ENCODE results near the gene ANKIB1. TPM values are rescaled to one million over a fixed set of nuclear protein-coding genes. Genes with fewer than 3 reads are reported as not detected.

The ANKIB1 gene
- total and polyA plus RNA-seq, 9 of the 15 experiments (the other 6 are each of a cell fraction or from before 2014, with no cell fraction given) = 5.9 to 25.2 (median 16.1) TPM

DNA sequence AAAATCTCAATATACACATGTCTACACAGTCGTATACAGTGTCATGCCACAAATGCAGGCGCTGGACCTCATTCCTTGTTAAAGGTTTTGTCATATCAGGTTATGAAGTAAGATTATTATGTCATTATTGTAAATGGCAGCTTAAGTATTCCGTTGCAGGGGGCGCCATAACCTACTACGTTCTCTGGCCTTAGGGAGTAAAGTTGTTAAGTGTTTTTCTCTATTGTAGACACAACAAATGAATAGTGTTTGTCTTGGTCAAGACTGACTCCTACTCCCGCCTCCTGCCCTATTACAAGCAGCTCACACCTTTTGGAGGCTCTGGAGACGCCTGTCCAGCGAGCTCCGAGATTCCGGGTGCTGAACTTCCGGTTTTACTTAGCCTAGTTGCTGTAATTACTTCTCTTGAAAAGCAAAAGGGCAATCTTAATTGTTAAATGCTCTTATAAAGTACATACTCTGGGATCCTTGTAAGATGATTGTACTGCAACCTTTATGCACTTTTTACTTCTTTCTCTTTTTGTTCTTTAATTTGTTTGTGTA, 202.5 kb downstream of the ANKIB1 start (continued):
- TF ChIP-seq, protein P1, sequence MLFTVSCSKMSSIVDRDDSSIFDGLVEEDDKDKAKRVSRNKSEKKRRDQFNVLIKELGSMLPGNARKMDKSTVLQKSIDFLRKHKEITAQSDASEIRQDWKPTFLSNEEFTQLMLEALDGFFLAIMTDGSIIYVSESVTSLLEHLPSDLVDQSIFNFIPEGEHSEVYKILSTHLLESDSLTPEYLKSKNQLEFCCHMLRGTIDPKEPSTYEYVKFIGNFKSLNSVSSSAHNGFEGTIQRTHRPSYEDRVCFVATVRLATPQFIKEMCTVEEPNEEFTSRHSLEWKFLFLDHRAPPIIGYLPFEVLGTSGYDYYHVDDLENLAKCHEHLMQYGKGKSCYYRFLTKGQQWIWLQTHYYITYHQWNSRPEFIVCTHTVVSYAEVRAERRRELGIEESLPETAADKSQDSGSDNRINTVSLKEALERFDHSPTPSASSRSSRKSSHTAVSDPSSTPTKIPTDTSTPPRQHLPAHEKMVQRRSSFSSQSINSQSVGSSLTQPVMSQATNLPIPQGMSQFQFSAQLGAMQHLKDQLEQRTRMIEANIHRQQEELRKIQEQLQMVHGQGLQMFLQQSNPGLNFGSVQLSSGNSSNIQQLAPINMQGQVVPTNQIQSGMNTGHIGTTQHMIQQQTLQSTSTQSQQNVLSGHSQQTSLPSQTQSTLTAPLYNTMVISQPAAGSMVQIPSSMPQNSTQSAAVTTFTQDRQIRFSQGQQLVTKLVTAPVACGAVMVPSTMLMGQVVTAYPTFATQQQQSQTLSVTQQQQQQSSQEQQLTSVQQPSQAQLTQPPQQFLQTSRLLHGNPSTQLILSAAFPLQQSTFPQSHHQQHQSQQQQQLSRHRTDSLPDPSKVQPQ (CRISPR knock-in tag; IDR thresholded peaks at IDR 0.05; ENCODE audit: borderline replicate concordance) = no peak
- TF ChIP-seq JUN (IDR thresholded peaks at IDR 0.05; ENCODE audit: borderline replicate concordance, low read depth, low read length) (no peak), JUN (CRISPR knock-in tag; IDR thresholded peaks at IDR 0.05; ENCODE audit: borderline replicate concordance) (no peak), SUPT5H (IDR thresholded peaks at IDR 0.05) (peak; percentile 16; the same call in 1 of the 2 replicates), RHOXF2B (CRISPR knock-in tag; conservative IDR thresholded peaks at IDR 0.05) (no peak), BCOR (IDR thresholded peaks at IDR 0.05) (no peak), POLR2B (IDR thresholded peaks at IDR 0.05; ENCODE audit: low read depth, partially characterized antibody) (peak; percentile 48), ZNF766 (CRISPR knock-in tag; conservative IDR thresholded peaks at IDR 0.05) (peak; percentile 25; the same call in 1 of the 2 replicates), DNMT1 (IDR thresholded peaks at IDR 0.05) (no peak), ZNF445 (CRISPR knock-in tag; IDR thresholded peaks at IDR 0.05; ENCODE audit: low read depth) (no peak), NFE2 (IDR thresholded peaks at IDR 0.05; ENCODE audit: low read depth) (no peak), TGIF2 (CRISPR knock-in tag; IDR thresholded peaks at IDR 0.05) (0 out of 2 replicates have a peak, but pooled peaks have one; percentile 23), ZNF282 (CRISPR knock-in tag; IDR thresholded peaks at IDR 0.05) (no peak), ZNF175 (CRISPR knock-in tag; IDR thresholded peaks at IDR 0.05; ENCODE audit: low read depth) (no peak), POLR2AphosphoS2 (IDR thresholded peaks at IDR 0.05; ENCODE audit: low read length) (peak; percentile 86; the same call in 1 of the 2 replicates), HMG20B (CRISPR knock-in tag; IDR thresholded peaks at IDR 0.05) (no peak), U2AF1 (optimal IDR thresholded peaks at IDR 0.05; ENCODE audit: low read depth, low read length) (no peak), FOXA1 (IDR thresholded peaks at IDR 0.05; ENCODE audit: borderline replicate concordance) (no peak), MTA1 (IDR thresholded peaks at IDR 0.05; ENCODE audit: borderline replicate concordance) (0 out of 2 replicates have a peak, but pooled peaks have one; percentile 44), TCFL5 (CRISPR knock-in tag; conservative IDR thresholded peaks at IDR 0.05) (no peak), CEBPG (CRISPR knock-in tag; IDR thresholded peaks at IDR 0.05) (no peak), CEBPG (tag; conservative IDR thresholded peaks at IDR 0.05 in 1 of 2, IDR thresholded peaks at IDR 0.05 in 1 of 2) (peak in 1 of 2 experiments; percentile 71; a peak in 2 of 4 replicates), SAFB (IDR thresholded peaks at IDR 0.05; ENCODE audit: borderline replicate concordance, low read depth, low read length) (no peak)
- TF ChIP-seq, protein P2, sequence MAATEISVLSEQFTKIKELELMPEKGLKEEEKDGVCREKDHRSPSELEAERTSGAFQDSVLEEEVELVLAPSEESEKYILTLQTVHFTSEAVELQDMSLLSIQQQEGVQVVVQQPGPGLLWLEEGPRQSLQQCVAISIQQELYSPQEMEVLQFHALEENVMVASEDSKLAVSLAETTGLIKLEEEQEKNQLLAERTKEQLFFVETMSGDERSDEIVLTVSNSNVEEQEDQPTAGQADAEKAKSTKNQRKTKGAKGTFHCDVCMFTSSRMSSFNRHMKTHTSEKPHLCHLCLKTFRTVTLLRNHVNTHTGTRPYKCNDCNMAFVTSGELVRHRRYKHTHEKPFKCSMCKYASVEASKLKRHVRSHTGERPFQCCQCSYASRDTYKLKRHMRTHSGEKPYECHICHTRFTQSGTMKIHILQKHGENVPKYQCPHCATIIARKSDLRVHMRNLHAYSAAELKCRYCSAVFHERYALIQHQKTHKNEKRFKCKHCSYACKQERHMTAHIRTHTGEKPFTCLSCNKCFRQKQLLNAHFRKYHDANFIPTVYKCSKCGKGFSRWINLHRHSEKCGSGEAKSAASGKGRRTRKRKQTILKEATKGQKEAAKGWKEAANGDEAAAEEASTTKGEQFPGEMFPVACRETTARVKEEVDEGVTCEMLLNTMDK (IDR thresholded peaks at IDR 0.05; ENCODE audit: borderline replicate concordance, insufficient read depth, low read depth, low read length, poor library complexity, severe bottlenecking) = peak; percentile 68
- TF ChIP-seq, protein P3, sequence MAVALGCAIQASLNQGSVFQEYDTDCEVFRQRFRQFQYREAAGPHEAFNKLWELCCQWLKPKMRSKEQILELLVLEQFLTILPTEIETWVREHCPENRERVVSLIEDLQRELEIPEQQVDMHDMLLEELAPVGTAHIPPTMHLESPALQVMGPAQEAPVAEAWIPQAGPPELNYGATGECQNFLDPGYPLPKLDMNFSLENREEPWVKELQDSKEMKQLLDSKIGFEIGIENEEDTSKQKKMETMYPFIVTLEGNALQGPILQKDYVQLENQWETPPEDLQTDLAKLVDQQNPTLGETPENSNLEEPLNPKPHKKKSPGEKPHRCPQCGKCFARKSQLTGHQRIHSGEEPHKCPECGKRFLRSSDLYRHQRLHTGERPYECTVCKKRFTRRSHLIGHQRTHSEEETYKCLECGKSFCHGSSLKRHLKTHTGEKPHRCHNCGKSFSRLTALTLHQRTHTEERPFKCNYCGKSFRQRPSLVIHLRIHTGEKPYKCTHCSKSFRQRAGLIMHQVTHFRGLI (CRISPR knock-in tag; IDR thresholded peaks at IDR 0.05) = no peak

Data from K562 (cell line).